Fibroblast of skin of scalp (primary cell): Measurements from ENCODE around the gene AGBL4.

Source experiments
- DNase-seq: peaks from one replicate; pipeline ENCODE4 v3.0.0-alpha.2; 2013

The AGBL4 gene

GRCh38 chr1:48571303-48571987 is 1452.3 kb downstream of the AGBL4 start:
- no peak for DNase-seq

- DNase-seq, result no peak
These were observed 1453.2 kb downstream of the AGBL4 start for GRCh38 chr1:48570568-48570967.

- DNase-seq, result no peak
These were observed 1455.3 kb downstream of the AGBL4 start for GRCh38 chr1:48568501-48568900.

GRCh38 chr1:48566492-48566891 is 1457.3 kb downstream of the AGBL4 start:
- DNase-seq, result no peak

GRCh38 chr1:48563021-48563420 is 1460.7 kb downstream of the AGBL4 start:
- no peak for DNase-seq

- no peak for DNase-seq
These were observed 1462.3 kb downstream of the AGBL4 start for GRCh38 chr1:48561444-48561843.

- DNase-seq, result no peak
These were observed 1463.2 kb downstream of the AGBL4 start for GRCh38 chr1:48560577-48560976.

GRCh38 chr1:48560116-48560515 is 1463.6 kb downstream of the AGBL4 start:
- DNase-seq, result no peak

GRCh38 chr1:48558366-48558765 is 1465.4 kb downstream of the AGBL4 start:
- DNase-seq, result no peak

GRCh38 chr1:48556186-48556850 is 1467.4 kb downstream of the AGBL4 start:
- DNase-seq, result no peak

- no peak for DNase-seq
These were observed 1468.5 kb downstream of the AGBL4 start for GRCh38 chr1:48555271-48555670.

- DNase-seq, result no peak
These were observed 1470.7 kb downstream of the AGBL4 start for GRCh38 chr1:48552903-48553606.

GRCh38 chr1:48552420-48552819 is 1471.3 kb downstream of the AGBL4 start:
- DNase-seq, result no peak

- DNase-seq, result no peak
These were observed 1474.8 kb downstream of the AGBL4 start for GRCh38 chr1:48548985-48549384.

- DNase-seq, result no peak
These were observed 1476.1 kb downstream of the AGBL4 start for GRCh38 chr1:48547561-48548220.

- DNase-seq, result no peak
These were observed 1479.9 kb downstream of the AGBL4 start for GRCh38 chr1:48543854-48544253.

GRCh38 chr1:48540587-48540986 is 1483.2 kb downstream of the AGBL4 start:
- DNase-seq, result no peak

- no peak for DNase-seq
These were observed 1487.3 kb downstream of the AGBL4 start for GRCh38 chr1:48536477-48536876.

- DNase-seq, result no peak
These were observed 1490.8 kb downstream of the AGBL4 start for GRCh38 chr1:48532976-48533375.

GRCh38 chr1:48530727-48531351 is 1492.9 kb downstream of the AGBL4 start:
- DNase-seq, result peak; percentile 27

GRCh38 chr1:48527051-48527450 is 1496.7 kb downstream of the AGBL4 start:
- no peak for DNase-seq

- DNase-seq, result peak; percentile 40
These were observed 1497.6 kb downstream of the AGBL4 start for GRCh38 chr1:48526008-48526710.
